H9 (cell line): ENCODE results near the gene THSD4. TPM values are rescaled to one million over a fixed set of nuclear protein-coding genes. Genes with fewer than 3 reads are reported as not detected.

Source experiments
- DNase-seq: peaks from one replicate; pipeline ENCODE4 v3.0.0-alpha.2; 2017
- H2AFZ ChIP-seq: one replicate; pipeline ENCODE4 v1.6.1; 2013; ENCODE audit warnings: mild to moderate bottlenecking, low read length, control low read depth, moderate library complexity
- H2AK5ac ChIP-seq: 2 replicates; pipeline ENCODE4 v1.6.1; 2013; ENCODE audit warnings: low read length, control low read depth, mixed read lengths; ENCODE audit not compliant: insufficient read length
- H2BK120ac ChIP-seq: one replicate; pipeline ENCODE4 v1.6.1; 2013; ENCODE audit warnings: low read depth, mild to moderate bottlenecking, low read length, control low read depth, inconsistent platforms; ENCODE audit not compliant: poor library complexity, severe bottlenecking
- H2BK12ac ChIP-seq: 2 replicates; pipeline ENCODE4 v1.6.1; 2013; ENCODE audit warnings: low read length, control low read depth, mixed read lengths, low read depth; ENCODE audit not compliant: insufficient read length
- H2BK15ac ChIP-seq: 2 replicates; pipeline ENCODE4 v1.6.1; 2013; ENCODE audit warnings: low read depth, low read length, control low read depth
- H2BK20ac ChIP-seq: one replicate; pipeline ENCODE4 v1.6.1; 2013; ENCODE audit warnings: low read depth, mild to moderate bottlenecking, low read length, control low read depth, inconsistent platforms; ENCODE audit not compliant: poor library complexity, severe bottlenecking
- H2BK5ac ChIP-seq: 2 replicates; pipeline ENCODE4 v1.6.1; 2013; ENCODE audit warnings: low read length, control low read depth, mixed read lengths; ENCODE audit not compliant: insufficient read length
- H3K14ac ChIP-seq: 2 replicates; pipeline ENCODE4 v1.6.1; 2013; ENCODE audit warnings: low read length, control low read depth; ENCODE audit not compliant: insufficient read depth
- H3K18ac ChIP-seq: 2 replicates; pipeline ENCODE4 v1.6.1; 2013; ENCODE audit warnings: low read depth, mild to moderate bottlenecking, mixed read lengths, low read length, control low read depth; ENCODE audit not compliant: insufficient read length
- H3K23ac ChIP-seq: 2 replicates; pipeline ENCODE4 v1.6.1; 2013; ENCODE audit warnings: low read length, control low read depth, mixed read lengths, low read depth; ENCODE audit not compliant: insufficient read length
- H3K23me2 ChIP-seq: 2 replicates; pipeline ENCODE4 v1.6.1; 2013; ENCODE audit warnings: low read depth, mild to moderate bottlenecking, mixed read lengths, low read length, control low read depth; ENCODE audit not compliant: insufficient read length, poor library complexity, severe bottlenecking
- H3K27ac ChIP-seq: 2 replicates; pipeline ENCODE4 v1.5.1; 2013; ENCODE audit warnings: low read length, control low read depth, mixed read lengths, low read depth; ENCODE audit not compliant: insufficient read length
- H3K27me3 ChIP-seq: 2 replicates; pipeline ENCODE4 v1.6.1; 2013; ENCODE audit warnings: low read length, control low read depth, inconsistent platforms; ENCODE audit not compliant: insufficient read depth
- H3K4ac ChIP-seq: 2 replicates; pipeline ENCODE4 v1.6.1; 2013; ENCODE audit warnings: low read depth, mild to moderate bottlenecking, control low read depth, inconsistent platforms, low read length, moderate library complexity
- H3K4me1 ChIP-seq: 2 replicates; pipeline ENCODE4 v1.6.1; 2013; ENCODE audit warnings: low read length, control low read depth, inconsistent platforms; ENCODE audit not compliant: insufficient read depth
- H3K4me2 ChIP-seq: 2 replicates; pipeline ENCODE4 v1.6.1; 2013; ENCODE audit warnings: low read length, control low read depth, mixed read lengths; ENCODE audit not compliant: insufficient read length, insufficient read depth
- H3K56ac ChIP-seq: 2 replicates; pipeline ENCODE4 v1.6.1; 2013; ENCODE audit warnings: low read depth, mild to moderate bottlenecking, mixed read lengths, low read length, control low read depth; ENCODE audit not compliant: insufficient read length
- H3K79me1 ChIP-seq: 2 replicates; pipeline ENCODE4 v1.6.1; 2013; ENCODE audit warnings: low read depth, mild to moderate bottlenecking, moderate library complexity, low read length, control low read depth, inconsistent platforms; ENCODE audit not compliant: insufficient read depth, poor library complexity, severe bottlenecking
- H3K79me2 ChIP-seq: 2 replicates; pipeline ENCODE4 v1.6.1; 2013; ENCODE audit warnings: low read length, control low read depth, inconsistent platforms; ENCODE audit not compliant: insufficient read depth
- H3K9ac ChIP-seq: 2 replicates; pipeline ENCODE4 v1.6.1; 2013; ENCODE audit warnings: low read length, control low read depth, mixed read lengths; ENCODE audit not compliant: insufficient read length; ENCODE audit errors: extremely low read depth
- H3K9me3 ChIP-seq: one replicate; pipeline ENCODE4 v1.6.1; 2013; ENCODE audit warnings: low read depth, low read length, inconsistent platforms; ENCODE audit not compliant: control insufficient read depth
- H3T11ph ChIP-seq: one replicate; pipeline ENCODE4 v1.6.1; 2013; ENCODE audit warnings: mild to moderate bottlenecking, low read length, control low read depth, inconsistent platforms
- H4K20me1 ChIP-seq: one replicate; pipeline ENCODE4 v1.6.1; 2013; ENCODE audit not compliant: control insufficient read depth, insufficient read length, insufficient read depth
- H4K5ac ChIP-seq: 2 replicates; pipeline ENCODE4 v1.6.1; 2013; ENCODE audit warnings: low read depth, mild to moderate bottlenecking, mixed read lengths, low read length, control low read depth; ENCODE audit not compliant: insufficient read length
- H4K8ac ChIP-seq: replicated peaks from 2 replicates; pipeline ENCODE4 v1.6.1; 2013; ENCODE audit warnings: low read length, control low read depth, mixed read lengths, low read depth; ENCODE audit not compliant: insufficient read length
- H4K91ac ChIP-seq: 2 replicates; pipeline ENCODE4 v1.6.1; 2013; ENCODE audit warnings: low read depth, mild to moderate bottlenecking, moderate library complexity, mixed read lengths, low read length, control low read depth; ENCODE audit not compliant: insufficient read length
- H3K27ac Mint-ChIP-seq, 3 experiments: 2 replicates in 2 of 3; 3 replicates in 1 of 3; pipeline ENCODE4 v1.8.0; 2020 to 2021; ENCODE audit warnings: mixed read lengths in 3 of 3, mild to moderate bottlenecking in 1 of 3, moderate library complexity in 1 of 3
- H3K27me3 Mint-ChIP-seq: 2 replicates; pipeline ENCODE4 v1.8.0; 2021; ENCODE audit warnings: low read depth, mild to moderate bottlenecking, moderate library complexity, mixed read lengths
- H3K36me3 Mint-ChIP-seq, 3 experiments: 2 replicates in 2 of 3; 3 replicates in 1 of 3; pipeline ENCODE4 v1.8.0; 2020 to 2021; ENCODE audit warnings: low read depth in 3 of 3, mixed read lengths in 3 of 3; ENCODE audit not compliant: insufficient read depth in 1 of 3
- H3K4me1 Mint-ChIP-seq, 2 experiments: 2 replicates each; pipeline ENCODE4 v1.8.0; 2020; ENCODE audit warnings: mixed read lengths in 2 of 2
- H3K4me3 Mint-ChIP-seq, 2 experiments: 2 replicates in 1 of 2; 3 replicates in 1 of 2; pipeline ENCODE4 v1.8.0; 2020 to 2021; ENCODE audit warnings: mild to moderate bottlenecking in 2 of 2, mixed read lengths in 2 of 2, moderate library complexity in 1 of 2
- H3K9me3 Mint-ChIP-seq, 2 experiments: 2 replicates in 1 of 2; 3 replicates in 1 of 2; pipeline ENCODE4 v1.8.0; 2020; ENCODE audit warnings: mild to moderate bottlenecking in 2 of 2, mixed read lengths in 2 of 2, moderate library complexity in 1 of 2
- CTCF ChIP-seq: fragments of 200-600 bp; sonication (generic); conservative IDR thresholded peaks from 3 replicates; pipeline ENCODE4 v1.8.0; 2021; ENCODE audit warnings: antibody characterized with exemption, mild to moderate bottlenecking
- WGBS: extraction: QIAGEN DNeasy Blood & Tissue Kit; methylation state at CpG from one replicate; pipeline ENCODE4 v1.1.7; 2013; ENCODE audit warnings: missing lambda C conversion rate, low lambda C conversion rate, mixed read lengths; ENCODE audit not compliant: insufficient read length; ENCODE audit errors: extremely low coverage; 5-methylcytosine and 5-hydroxymethylcytosine counted together
- total RNA-seq: library from RNA; stranded (reverse); gene quantifications from 2 replicates; pipeline ENCODE4 v1.2.1, GENCODE V29; 2021

THSD4 gene
- total RNA-seq, 1 experiment from 2014 or later, result 5.5 TPM

DNA sequence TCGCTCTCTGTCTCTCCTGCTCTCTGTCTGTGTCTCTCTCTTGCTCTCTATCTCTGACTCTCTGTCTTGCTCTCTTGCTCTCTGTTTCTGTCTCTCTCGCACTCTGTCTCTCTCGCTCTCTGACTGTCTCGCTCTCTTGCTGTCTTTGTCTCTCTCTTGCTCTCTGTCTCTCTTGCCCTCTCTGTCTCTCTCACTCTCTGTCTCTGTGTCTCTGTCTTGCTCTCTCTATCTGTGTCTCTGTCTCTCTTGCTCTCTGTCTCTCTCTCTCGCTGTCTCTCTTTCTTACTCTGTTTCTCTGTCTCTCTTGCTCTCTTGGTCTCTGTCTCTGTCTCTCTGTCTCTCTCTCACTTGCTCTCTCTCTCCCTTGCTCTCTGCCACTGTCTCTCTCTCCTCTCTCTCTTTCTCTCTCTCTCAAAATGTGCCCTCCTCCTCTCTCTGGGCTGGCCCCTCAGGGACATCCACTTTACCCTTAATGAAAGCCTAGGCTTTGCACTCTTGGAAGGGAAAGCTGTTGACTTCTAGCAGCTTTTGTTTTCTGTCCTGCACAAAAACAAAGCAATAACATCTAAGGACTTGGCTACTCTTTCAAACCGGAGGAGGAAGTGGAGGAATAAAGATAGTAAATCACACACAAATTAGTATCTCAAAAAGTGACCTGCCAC, 621.1 kb downstream of the THSD4 start:
- H2BK20ac ChIP-seq, result no peak overlapping the region
- H3K4ac ChIP-seq, result no peak overlapping the region
- H3K36me3 Mint-ChIP-seq, result no peaks in the 10 kb centered on the region
- no peak overlapping the region for H3K4me2 ChIP-seq
- no peak overlapping the region for H2AK5ac ChIP-seq
- H3K4me1 ChIP-seq, result no peaks in the 10 kb centered on the region
- H4K8ac ChIP-seq, result no peak overlapping the region
- no CpG with 5 or more reads among the region's 6 CpGs for WGBS
- H3K27me3 Mint-ChIP-seq, result no peaks in the 10 kb centered on the region
- H3K27ac ChIP-seq, result no peak overlapping the region
- no peak overlapping the region for H3K9ac ChIP-seq
- H3K4me3 Mint-ChIP-seq, result no peak overlapping the region
- no peaks in the 10 kb centered on the region for H3K27me3 ChIP-seq
- no peaks in the 10 kb centered on the region for H3K79me2 ChIP-seq
- H3K79me1 ChIP-seq, result no peaks in the 10 kb centered on the region
- no peak for TF ChIP-seq CTCF
- no peaks in the 10 kb centered on the region for H3K4me1 Mint-ChIP-seq
- H2AFZ ChIP-seq, result no peak overlapping the region
- H3K14ac ChIP-seq, result no peak overlapping the region
- no peak overlapping the region for H2BK12ac ChIP-seq
- H3K27ac Mint-ChIP-seq, result no peak overlapping the region
- H4K91ac ChIP-seq, result no peak overlapping the region
- no peak overlapping the region for H3K56ac ChIP-seq
- H4K5ac ChIP-seq, result no peak overlapping the region
- no peak overlapping the region for H2BK120ac ChIP-seq
- H2BK15ac ChIP-seq, result no peak overlapping the region
- H4K20me1 ChIP-seq, result no peaks in the 10 kb centered on the region
- H3K9me3 ChIP-seq, result no peaks in the 10 kb centered on the region
- no peak overlapping the region for H3K23ac ChIP-seq
- H3K23me2 ChIP-seq, result no peaks in the 10 kb centered on the region
- no peak overlapping the region for H3K18ac ChIP-seq
- no peak for DNase-seq
- H3K9me3 Mint-ChIP-seq, result no peaks in the 10 kb centered on the region
- H2BK5ac ChIP-seq, result no peak overlapping the region
- H3T11ph ChIP-seq, result no peak overlapping the region
